Coronary artery (tissue), 2 donors: ENCODE results near the gene UNC45A.

Experiments used
- DNase-seq: peaks from one replicate; pipeline ENCODE4 v3.0.0-alpha.2; 2017; ENCODE audit warnings: low spot score
- H3K27ac ChIP-seq, 2 donors: fragments of 200-600 bp; sonication (generic); one replicate each; pipeline ENCODE4 v1.5.1; 2016 to 2019
- H3K4me3 ChIP-seq: fragments of 200-600 bp; sonication (generic); 2 replicates; pipeline ENCODE4 v1.5.1; 2016; ENCODE audit warnings: mild to moderate bottlenecking, moderate library complexity
- TF ChIP-seq, protein P1 (sequence below): fragments of 200-600 bp; sonication (generic); IDR thresholded peaks from one replicate; pipeline ENCODE4 v1.5.1; 2019; ENCODE audit warnings: antibody characterized with exemption

The UNC45A gene

DNA sequence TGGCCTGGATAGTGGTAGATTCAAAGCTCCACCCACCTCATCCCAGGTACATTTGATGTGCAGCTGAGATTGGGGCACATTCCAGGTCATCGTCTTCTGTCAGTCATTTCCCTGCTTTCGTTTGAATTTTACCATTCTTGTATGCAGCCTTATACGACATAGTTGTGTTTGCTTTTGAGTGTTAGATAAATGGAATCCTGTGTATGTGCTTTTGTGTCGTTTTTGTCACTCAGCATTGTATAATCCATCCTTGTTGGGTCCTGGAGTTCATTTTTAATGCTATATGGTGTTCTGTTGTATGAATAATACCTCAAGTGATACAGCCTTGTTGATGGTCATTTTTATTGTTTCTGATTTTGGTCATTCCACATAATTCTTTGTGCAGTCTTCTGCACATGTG is 26.9 kb downstream of the UNC45A start:
- H3K27ac ChIP-seq, result no peak overlapping the region
- no peak for DNase-seq
- TF ChIP-seq, protein P1, sequence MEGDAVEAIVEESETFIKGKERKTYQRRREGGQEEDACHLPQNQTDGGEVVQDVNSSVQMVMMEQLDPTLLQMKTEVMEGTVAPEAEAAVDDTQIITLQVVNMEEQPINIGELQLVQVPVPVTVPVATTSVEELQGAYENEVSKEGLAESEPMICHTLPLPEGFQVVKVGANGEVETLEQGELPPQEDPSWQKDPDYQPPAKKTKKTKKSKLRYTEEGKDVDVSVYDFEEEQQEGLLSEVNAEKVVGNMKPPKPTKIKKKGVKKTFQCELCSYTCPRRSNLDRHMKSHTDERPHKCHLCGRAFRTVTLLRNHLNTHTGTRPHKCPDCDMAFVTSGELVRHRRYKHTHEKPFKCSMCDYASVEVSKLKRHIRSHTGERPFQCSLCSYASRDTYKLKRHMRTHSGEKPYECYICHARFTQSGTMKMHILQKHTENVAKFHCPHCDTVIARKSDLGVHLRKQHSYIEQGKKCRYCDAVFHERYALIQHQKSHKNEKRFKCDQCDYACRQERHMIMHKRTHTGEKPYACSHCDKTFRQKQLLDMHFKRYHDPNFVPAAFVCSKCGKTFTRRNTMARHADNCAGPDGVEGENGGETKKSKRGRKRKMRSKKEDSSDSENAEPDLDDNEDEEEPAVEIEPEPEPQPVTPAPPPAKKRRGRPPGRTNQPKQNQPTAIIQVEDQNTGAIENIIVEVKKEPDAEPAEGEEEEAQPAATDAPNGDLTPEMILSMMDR, result no peak
- H3K4me3 ChIP-seq, result no peak overlapping the region

DNA sequence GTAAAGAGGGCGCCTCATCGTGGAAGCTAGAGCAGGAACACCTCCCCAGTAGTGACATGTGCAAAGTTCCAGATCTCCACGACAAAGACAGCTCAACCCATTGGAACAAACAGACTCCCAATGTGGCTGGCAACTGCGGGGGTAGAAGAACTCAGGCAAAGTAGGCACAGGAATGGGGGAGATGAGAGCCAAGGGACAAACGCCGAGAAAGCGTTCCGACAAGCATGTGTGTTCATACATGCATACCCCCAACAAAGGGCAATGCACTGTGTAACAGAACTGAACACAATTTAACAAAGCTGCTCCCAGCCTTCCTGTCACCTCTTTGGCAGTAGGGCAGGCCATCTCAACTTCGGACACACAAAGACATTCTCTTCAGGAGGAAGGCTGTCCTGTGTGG is 31.2 kb downstream of the UNC45A start:
- Histone ChIP-seq H3K4me3 (no peak overlapping the region), H3K27ac (no peak overlapping the region)
- DNase-seq, result no peak
- TF ChIP-seq, protein P1, result no peak

DNA sequence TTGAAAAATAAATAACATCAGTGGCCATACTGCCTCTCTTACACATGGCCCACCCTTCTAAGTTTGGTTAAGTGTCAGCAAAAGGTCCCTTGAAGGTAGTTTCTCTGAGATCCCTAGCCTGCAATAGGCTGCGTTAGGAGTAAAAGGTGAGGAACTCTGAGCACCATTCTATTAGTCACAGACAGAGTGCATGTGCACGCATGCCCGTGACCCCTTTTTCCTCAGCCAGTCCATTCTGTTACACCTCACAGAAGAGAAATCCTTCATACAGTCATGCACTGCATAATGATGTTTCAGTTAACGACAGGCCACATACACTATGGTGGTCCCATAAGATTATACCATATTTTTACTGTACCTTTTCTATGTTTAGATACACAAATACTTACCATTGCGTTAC is 32.1 kb downstream of the UNC45A start:
- no peak overlapping the region for H3K4me3 ChIP-seq
- H3K27ac ChIP-seq, result no peak overlapping the region
- TF ChIP-seq, protein P1, result no peak
- DNase-seq, result no peak

DNA sequence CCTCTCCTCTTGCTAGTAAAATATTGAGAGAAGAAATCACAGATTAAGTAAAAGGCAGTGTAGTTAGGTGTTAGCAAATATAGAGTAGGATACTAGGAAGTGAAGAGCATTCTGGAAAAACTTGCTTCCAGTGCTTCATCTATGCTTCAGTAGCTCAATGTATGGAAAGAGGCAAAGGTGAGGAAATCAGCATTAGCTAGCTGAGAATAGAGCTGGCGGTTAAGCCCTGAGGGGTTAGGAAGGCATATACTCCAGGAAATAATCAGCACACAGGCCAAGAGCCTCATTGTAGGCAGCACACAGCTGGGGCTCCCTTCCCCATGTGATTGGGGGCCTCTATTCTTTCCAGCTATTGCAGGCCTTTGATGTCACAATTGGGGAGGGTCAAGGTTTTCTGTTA is 33.3 kb downstream of the UNC45A start:
- Histone ChIP-seq H3K4me3 (no peak overlapping the region), H3K27ac (no peak overlapping the region)
- TF ChIP-seq, protein P1, result no peak
- DNase-seq, result no peak

DNA sequence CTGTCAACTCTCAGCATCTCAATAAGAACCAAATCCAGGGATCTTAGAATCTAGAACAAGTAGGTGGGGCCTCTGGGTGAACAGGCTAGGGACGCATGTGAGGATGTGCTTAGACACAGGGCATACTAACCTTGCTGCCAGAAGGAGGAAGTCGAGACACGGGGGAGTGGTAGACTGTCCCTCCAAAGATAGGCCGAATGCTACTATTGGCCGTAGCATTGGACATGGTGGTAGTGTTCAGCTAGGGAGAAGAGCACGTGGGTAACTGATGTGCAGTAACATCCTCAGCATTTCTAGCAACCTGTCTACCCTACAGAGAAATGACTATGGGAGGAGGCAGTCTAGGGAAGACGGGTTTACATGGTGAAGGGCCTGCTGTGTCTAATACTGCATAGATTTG is 35.2 kb downstream of the UNC45A start:
- Histone ChIP-seq H3K4me3 (no peak overlapping the region), H3K27ac (no peak overlapping the region)
- DNase-seq, result no peak
- TF ChIP-seq, protein P1, result no peak

DNA sequence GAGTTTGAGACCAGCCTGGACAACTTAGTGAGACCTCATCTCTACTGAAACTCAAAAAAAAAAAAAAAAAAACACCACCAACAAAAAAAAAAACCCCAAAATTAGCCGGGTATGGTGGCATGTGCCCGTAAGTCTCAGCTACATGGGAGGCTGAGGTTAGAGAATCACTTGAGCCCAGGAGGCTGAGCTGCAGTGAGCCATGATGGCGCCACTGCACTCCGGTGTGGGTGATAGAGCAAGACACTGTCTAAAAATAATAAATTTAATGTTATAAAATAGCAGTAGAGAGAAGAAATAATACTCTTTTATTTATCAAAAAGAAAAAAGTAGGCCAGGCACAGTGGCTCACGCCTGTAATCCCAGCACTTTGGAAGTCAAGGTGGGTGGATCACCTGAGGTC is 37.0 kb downstream of the UNC45A start:
- TF ChIP-seq, protein P1, result no peak
- Histone ChIP-seq H3K27ac (no peak overlapping the region), H3K4me3 (no peak overlapping the region)
- no peak for DNase-seq

DNA sequence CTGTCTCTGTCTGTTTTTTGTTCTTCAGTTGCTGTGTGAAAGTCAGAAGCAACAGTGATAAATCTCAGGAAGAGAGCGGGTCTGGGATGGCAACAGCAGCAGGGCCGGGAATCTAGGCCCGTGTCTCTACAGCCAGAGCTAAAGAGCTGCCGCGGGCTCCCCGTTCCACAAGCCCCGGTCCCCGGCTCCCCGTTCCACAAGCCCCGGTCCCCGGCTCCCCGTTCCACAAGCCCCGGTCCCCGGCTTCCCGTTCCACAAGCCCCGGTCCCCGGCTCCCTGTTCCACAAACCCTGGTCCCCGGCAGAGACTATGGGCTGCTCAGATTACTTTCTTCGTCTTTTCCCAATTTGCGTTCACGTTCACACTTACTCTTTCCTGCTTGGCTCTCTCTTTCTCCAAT is 39.1 kb downstream of the UNC45A start:
- DNase-seq, result no peak
- Histone ChIP-seq H3K4me3 (no peak overlapping the region), H3K27ac (no peak overlapping the region)
- TF ChIP-seq, protein P1, result no peak
